Mononuclear cell (primary cell): ENCODE results near the gene FBP1. TPM values are rescaled to one million over a fixed set of nuclear protein-coding genes. Genes with fewer than 3 reads are reported as not detected.

ENCODE experiments used
- H3K27me3 ChIP-seq: 2 replicates; pipeline ENCODE4 v1.6.0; 2011; ENCODE audit warnings: low read length, control low read depth; ENCODE audit not compliant: insufficient read depth
- H3K4me1 ChIP-seq: 2 replicates; pipeline ENCODE4 v1.5.1; 2011; ENCODE audit warnings: mild to moderate bottlenecking, low read length, control low read depth; ENCODE audit not compliant: insufficient read depth
- H3K4me3 ChIP-seq: 2 replicates; pipeline ENCODE4 v1.5.1; 2011; ENCODE audit warnings: mild to moderate bottlenecking, low read length, moderate library complexity
- H3K9me3 ChIP-seq: 2 replicates; pipeline ENCODE4 v1.5.1; 2011; ENCODE audit warnings: low read depth, mild to moderate bottlenecking, control low read depth, low read length
- total RNA-seq: library from RNA; depleted of rRNA; stranded (reverse); fragments of >200 nt; gene quantifications from one replicate; pipeline ENCODE4 v1.2.3, GENCODE V29; 2012

The FBP1 gene
- total RNA-seq, 1 donor = 12.2 TPM

- H3K4me3 ChIP-seq = no peak overlapping the region
- no peaks in the 10 kb centered on the region for H3K4me1 ChIP-seq
- H3K9me3 ChIP-seq = no peaks in the 10 kb centered on the region
- peaks cover 3% of the 10 kb centered on the region for H3K27me3 ChIP-seq
Measured at GRCh38 chr9:94554078-94554438, 85.3 kb downstream of the FBP1 start.

Other genes starting within 250 kb of the FBP1 start
- gene PCAT7, start 84.4 kb downstream of the FBP1 start, total RNA-seq = not detected
- not detected for gene FBP2, start 45.7 kb downstream of the FBP1 start, total RNA-seq
- gene AOPEP, start 87.2 kb upstream of the FBP1 start, total RNA-seq = 6.2 TPM